Kidney (tissue), 14 donors: ENCODE results near the gene RNF141. TPM values are rescaled to one million over a fixed set of nuclear protein-coding genes. Genes with fewer than 3 reads are reported as not detected.

Source experiments
- DNase-seq, 5 donors: peaks; one replicate each; pipeline ENCODE4 v3.0.0-alpha.2; 2013 to 2020
- FAIRE-seq: peaks from 2 replicates; lab custom pipeline; 2012; peaks lifted over from hg19 to GRCh38; lab: Jason Lieb, UNC
- H3K27ac ChIP-seq, 2 donors: one replicate each; pipeline ENCODE4 v1.7.0; 2013; ENCODE audit warnings: low read depth in 2 of 2, low read length in 2 of 2, inconsistent platforms in 1 of 2
- H3K27me3 ChIP-seq: one replicate; pipeline ENCODE4 v1.7.1; 2013; ENCODE audit warnings: low read length, inconsistent platforms; ENCODE audit not compliant: control insufficient read depth, insufficient read depth
- H3K36me3 ChIP-seq, 3 donors: one replicate each; pipeline versions ENCODE4 v1.7.0 to v1.7.1; 2013; ENCODE audit warnings: low read length in 3 of 3, control low read depth in 1 of 3, inconsistent platforms in 1 of 3; ENCODE audit not compliant: insufficient read depth in 3 of 3, control insufficient read depth in 2 of 3
- H3K4me1 ChIP-seq, 3 donors: one replicate each; pipeline versions ENCODE4 v1.7.0 to v1.7.1; 2013; ENCODE audit warnings: low read length in 3 of 3, inconsistent platforms in 1 of 3, low read depth in 1 of 3; ENCODE audit not compliant: control insufficient read depth in 2 of 3, insufficient read depth in 2 of 3
- H3K4me3 ChIP-seq, 3 donors: one replicate each; pipeline versions ENCODE4 v1.7.0 to v1.8.1; 2013; ENCODE audit warnings: low read length in 3 of 3, control low read depth in 1 of 3, inconsistent platforms in 1 of 3
- H3K9ac ChIP-seq, 3 donors: one replicate each; pipeline versions ENCODE4 v1.7.0 to v1.7.1; 2013; ENCODE audit warnings: low read length in 3 of 3, control low read depth in 1 of 3, inconsistent platforms in 1 of 3
- H3K9me3 ChIP-seq, 3 donors: one replicate each; pipeline versions ENCODE4 v1.7.0 to v1.7.1; 2013; ENCODE audit warnings: low read length in 3 of 3, control low read depth in 1 of 3, inconsistent platforms in 1 of 3; ENCODE audit not compliant: control insufficient read depth in 2 of 3, insufficient read depth in 1 of 3
- CTCF ChIP-seq: IDR thresholded peaks from 3 replicates; pipeline ENCODE4 v1.5.1; 2012; ENCODE audit warnings: mild to moderate bottlenecking, moderate library complexity, borderline replicate concordance; ENCODE audit not compliant: insufficient read depth; ENCODE audit errors: extremely low read depth
- intact Hi-C: fragments of 100-400 bp; cut with DNase I; formaldehyde crosslinking; loops from one replicate; pipeline ENCODE4 v1.11.1; 2022
- polyA plus RNA-seq: library from polyadenylated mRNA; stranded (reverse); fragments of 350-450 nt; fragmentation: Illumina TruSeq; extraction: RNeasy Lipid Tissue Mini Kit (QIAGEN cat#74804); gene quantifications from one replicate; pipeline ENCODE4 v1.2.3, GENCODE V29; 2014; ENCODE audit warnings: low read depth, low replicate concordance; ENCODE audit not compliant: insufficient read depth
- total RNA-seq: library from RNA; stranded (reverse); fragmentation: NEBNext Ultra II Directional; extraction: Animal tissue kit (Norgen Biotek cat#: 25700); gene quantifications from one replicate; pipeline ENCODE4 v1.2.1, GENCODE V29; 2021
- donor health status: control.
- donor health status: control.
- donor health status: control.
- donor health status: control.
- donor health status: control.
- donor health status: DM: yes; HTN: yes; CAD: no.
- donor health status: Normal renal cell carcinoma (clear cell type).

RNF141 gene
- total and polyA plus RNA-seq, 2 donors from 2014 or later = 20.5 to 35.8 TPM

DNA sequence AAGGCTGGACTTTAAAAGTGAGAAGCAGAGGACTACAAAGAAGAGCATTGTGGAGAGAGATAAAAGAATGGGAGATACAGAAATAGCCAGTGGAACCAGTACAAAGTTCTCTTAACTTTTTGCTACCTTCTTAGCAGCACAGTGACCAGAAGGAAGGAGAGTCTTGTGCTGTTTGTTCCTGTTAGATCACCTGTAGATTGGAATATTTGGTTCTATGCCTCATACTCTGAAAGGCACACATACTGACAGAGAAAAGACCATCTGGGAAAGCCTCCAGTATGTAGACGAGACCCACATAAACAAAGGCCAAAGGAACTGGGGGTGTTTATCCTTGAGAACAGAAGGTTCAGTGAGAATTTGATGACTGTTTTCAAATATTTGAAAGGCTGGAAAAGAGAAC, 18.7 kb downstream of the RNF141 start:
- DNase-seq = no peak

DNA sequence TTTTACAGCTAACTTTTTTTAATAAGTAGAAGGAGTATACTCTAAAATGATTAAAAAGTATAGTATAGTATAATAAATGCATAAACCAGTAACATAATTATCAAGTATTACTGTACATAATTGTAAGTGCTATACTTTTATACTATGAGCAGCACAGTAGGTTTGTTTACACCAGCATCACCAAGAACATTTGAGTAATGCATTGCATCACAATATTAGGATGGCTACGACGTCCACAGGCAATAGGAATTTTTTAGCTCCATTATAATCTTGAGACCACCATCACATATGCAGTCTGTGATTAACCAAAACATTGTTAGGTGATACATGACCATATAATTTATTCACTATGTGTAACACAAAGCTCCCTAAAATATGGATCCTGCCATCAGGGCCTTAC, 20.4 kb downstream of the RNF141 start:
- Histone ChIP-seq H3K4me1 (no peaks in the 10 kb centered on the region), H3K27me3 (no peaks in the 10 kb centered on the region), H3K4me3 (no peak overlapping the region), H3K36me3 (peaks cover 2 to 26% (median 4%) of the 10 kb centered on the region in 3 donors), H3K9me3 (no peaks in the 10 kb centered on the region), H3K9ac (no peak overlapping the region), H3K27ac (no peak overlapping the region)
- FAIRE-seq (no peak), DNase-seq (no peak)
- intact Hi-C loops = no loop called here
- TF ChIP-seq CTCF = no peak

More for the DNA sequence above, 18.7 kb downstream of the RNF141 start:
- Histone ChIP-seq H3K36me3 (peaks cover 2 to 26% (median 4%) of the 10 kb centered on the region in 3 donors), H3K27ac (no peak overlapping the region), H3K9ac (no peak overlapping the region), H3K4me1 (no peaks in the 10 kb centered on the region), H3K9me3 (no peaks in the 10 kb centered on the region), H3K4me3 (no peak overlapping the region), H3K27me3 (no peaks in the 10 kb centered on the region)
- TF ChIP-seq CTCF = no peak
- intact Hi-C loops = no loop called here
- no peak for FAIRE-seq

- no peak for TF ChIP-seq CTCF
- no peaks in the 10 kb centered on the region for H3K4me1 ChIP-seq
- H3K4me3 ChIP-seq = no peak overlapping the region
- no peak overlapping the region for H3K9ac ChIP-seq
- peaks cover 2 to 23% (median 4%) of the 10 kb centered on the region in 3 donors for H3K36me3 ChIP-seq
- no peak overlapping the region for H3K27ac ChIP-seq
- no peak for DNase-seq
- no peak for FAIRE-seq
- intact Hi-C loops = no loop called here
- no peaks in the 10 kb centered on the region for H3K9me3 ChIP-seq
- no peaks in the 10 kb centered on the region for H3K27me3 ChIP-seq
These were observed 21.4 kb downstream of the RNF141 start for GRCh38 chr11:10519630-10520029.

DNA sequence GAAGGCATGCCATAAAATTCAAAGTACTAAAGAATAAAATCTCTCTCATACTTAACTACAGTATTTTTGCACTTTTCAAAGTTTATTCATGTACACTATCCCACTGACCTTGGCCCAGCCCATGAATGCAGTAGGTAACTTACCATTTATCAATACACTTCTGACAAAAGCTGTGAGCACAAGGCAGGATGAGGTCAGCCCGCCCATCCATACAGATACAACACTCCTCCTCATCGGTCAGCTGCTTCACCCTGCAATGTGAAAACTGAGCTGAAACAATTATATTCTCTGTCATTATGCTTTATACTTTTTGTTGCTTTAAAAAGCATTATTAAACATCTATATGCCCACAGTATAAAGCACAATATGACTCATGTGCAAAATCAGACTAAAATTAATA, 22.1 kb downstream of the RNF141 start:
- no peak overlapping the region for H3K4me3 ChIP-seq
- no peaks in the 10 kb centered on the region for H3K9me3 ChIP-seq
- no peaks in the 10 kb centered on the region for H3K27me3 ChIP-seq
- peaks cover 2 to 19% (median 4%) of the 10 kb centered on the region in 3 donors for H3K36me3 ChIP-seq
- H3K27ac ChIP-seq = no peak overlapping the region
- no peak for TF ChIP-seq CTCF
- intact Hi-C loops = no loop called here
- DNase-seq = no peak
- H3K4me1 ChIP-seq = no peaks in the 10 kb centered on the region
- FAIRE-seq = no peak
- H3K9ac ChIP-seq = no peak overlapping the region
